Lung (tissue), 12 donors: Measurements from ENCODE around the gene PCMTD2. TPM values are rescaled to one million over a fixed set of nuclear protein-coding genes. Genes with fewer than 3 reads are reported as not detected.

Experiments
- ATAC-seq: fragments of 200-7000 bp; cut with Tn5 transposase; one replicate; pipeline ENCODE4 v1.9.1; 2020; ENCODE audit warnings: moderate number of reproducible peaks; ENCODE audit not compliant: insufficient read depth, low FRiP score
- DNase-seq, 3 donors: peaks; one replicate each; pipeline ENCODE4 v3.0.0-alpha.2; 2013 to 2017
- H3K27ac ChIP-seq, 2 donors: one replicate each; pipeline ENCODE4 v1.5.1; 2013; ENCODE audit warnings: mild to moderate bottlenecking in 2 of 2, moderate library complexity in 2 of 2, control low read depth in 1 of 2, inconsistent platforms in 1 of 2, low read depth in 1 of 2, low read length in 1 of 2
- H3K27me3 ChIP-seq, 3 donors: one replicate each; pipeline ENCODE4 v1.5.1; 2013; ENCODE audit warnings: low read length in 2 of 3; ENCODE audit not compliant: control insufficient read depth in 3 of 3, insufficient read depth in 3 of 3
- H3K36me3 ChIP-seq, 4 donors: one replicate each; pipeline ENCODE4 v1.5.1; 2013; ENCODE audit warnings: low read length in 4 of 4, mild to moderate bottlenecking in 1 of 4, moderate library complexity in 1 of 4; ENCODE audit not compliant: control insufficient read depth in 4 of 4, insufficient read depth in 4 of 4
- H3K4me1 ChIP-seq, 5 donors: one replicate each; pipeline ENCODE4 v1.5.1; 2013; ENCODE audit warnings: low read length in 5 of 5, mild to moderate bottlenecking in 2 of 5, moderate library complexity in 1 of 5; ENCODE audit not compliant: control insufficient read depth in 5 of 5, insufficient read depth in 5 of 5
- H3K4me3 ChIP-seq: one replicate; pipeline ENCODE4 v1.5.1; 2013; ENCODE audit warnings: mild to moderate bottlenecking, control low read depth, moderate library complexity
- H3K9ac ChIP-seq, 2 donors: one replicate each; pipeline ENCODE4 v1.5.1; 2013; ENCODE audit warnings: low read length in 2 of 2, control low read depth in 1 of 2; ENCODE audit not compliant: insufficient read depth in 1 of 2
- H3K9me3 ChIP-seq, 4 donors: one replicate each; pipeline ENCODE4 v1.5.1; 2013; ENCODE audit warnings: low read length in 3 of 4, mild to moderate bottlenecking in 1 of 4, moderate library complexity in 1 of 4; ENCODE audit not compliant: control insufficient read depth in 4 of 4, insufficient read depth in 3 of 4
- CTCF ChIP-seq: IDR thresholded peaks from 2 replicates; pipeline ENCODE4 v1.5.1; 2012; ENCODE audit warnings: mild to moderate bottlenecking; ENCODE audit errors: control extremely low read depth, extremely low read depth
- WGBS, 2 donors: extraction: QIAGEN DNeasy Blood & Tissue Kit; methylation state at CpG; one replicate each; pipeline ENCODE4 v1.1.7; 2013; 5-methylcytosine and 5-hydroxymethylcytosine counted together
- polyA plus RNA-seq, 2 donors: library from polyadenylated mRNA; stranded (reverse); fragments of 200-250 nt; gene quantifications; one replicate each; pipeline ENCODE4 v1.2.1, GENCODE V29; 2013
- total RNA-seq, 2 donors: library from RNA; depleted of rRNA in 1 of 2; stranded (reverse); fragments of >200 nt in 1 of 2; gene quantifications; one replicate each; pipeline ENCODE4 v1.2.1, GENCODE V29; 2014 to 2021
- donor health status: control.
- donor health status: control.
- donor health status: Bipolar disorder and iron deficiency.
- donor health status: healthy.
- donor health status: DM: yes; HTN: yes; CAD: no.

The PCMTD2 gene
- total and polyA plus RNA-seq, 4 donors: 16.5 to 123 (median 25.2) TPM

- no peak for TF ChIP-seq CTCF
- 88 to 90% methylated on average over 8 of the region's 8 CpGs for WGBS, 2 donors
- Histone ChIP-seq H3K4me3 (no peak overlapping the region), H3K27me3 (no peaks in the 10 kb centered on the region), H3K27ac (no peak overlapping the region), H3K4me1 (peaks cover 2 to 15% (median 5%) of the 10 kb centered on the region in 5 donors), H3K9me3 (no peaks in the 10 kb centered on the region), H3K9ac (no peak overlapping the region), H3K36me3 (no peaks in the 10 kb centered on the region)
- ATAC-seq: no peak
- DNase-seq: no peak
Observed at GRCh38 chr20:64228086-64228653, 27.4 kb upstream of the PCMTD2 start.

- ATAC-seq: no peak
- no peak for DNase-seq
- H3K4me1 ChIP-seq: peaks cover 0 to 9% (median 3%) of the 10 kb centered on the region in 5 donors
- H3K9me3 ChIP-seq: no peaks in the 10 kb centered on the region
- H3K9ac ChIP-seq: no peak overlapping the region
- no peak overlapping the region for H3K4me3 ChIP-seq
- H3K27me3 ChIP-seq: no peaks in the 10 kb centered on the region
- no peak for TF ChIP-seq CTCF
- 82 to 89% methylated on average over 14 of the region's 14 CpGs for WGBS, 2 donors
- no peak overlapping the region for H3K27ac ChIP-seq
- H3K36me3 ChIP-seq: no peaks in the 10 kb centered on the region
Observed at GRCh38 chr20:64228751-64229506, 26.6 kb upstream of the PCMTD2 start.

DNA sequence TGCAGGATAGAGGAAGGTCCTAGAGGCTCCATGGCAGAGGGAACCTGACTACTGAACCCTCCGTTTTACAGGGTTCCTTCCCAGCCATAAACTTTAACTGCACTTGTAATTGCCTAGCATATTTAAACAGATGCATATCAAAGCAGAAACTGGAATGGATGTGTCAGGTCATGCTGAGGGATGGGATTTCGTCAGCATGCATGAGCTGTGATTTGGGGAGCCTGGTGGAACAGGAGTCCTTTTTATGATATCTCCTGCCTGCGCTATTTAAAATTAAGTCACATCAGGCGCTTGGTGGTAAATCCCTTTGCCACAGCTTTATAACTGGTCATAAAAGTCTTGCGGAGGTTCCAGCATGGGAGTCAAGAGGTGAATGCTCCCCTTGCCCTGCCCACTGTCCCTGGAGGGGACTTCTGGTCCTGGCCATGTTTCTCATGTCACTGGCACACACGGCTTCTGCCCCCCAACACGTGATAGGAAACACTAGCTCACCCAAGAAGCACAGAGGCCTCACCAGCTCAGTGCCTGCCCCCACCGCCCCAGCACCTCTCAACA is 26.0 kb upstream of the PCMTD2 start:
- 79 to 88% methylated on average over 8 of the region's 8 CpGs for WGBS, 2 donors
- H3K4me1 ChIP-seq: peaks cover 0 to 2% (median 0%) of the 10 kb centered on the region in 5 donors
- no peaks in the 10 kb centered on the region for H3K36me3 ChIP-seq
- DNase-seq: no peak
- H3K27ac ChIP-seq: no peak overlapping the region
- TF ChIP-seq CTCF: no peak
- no peak overlapping the region for H3K9ac ChIP-seq
- H3K9me3 ChIP-seq: no peaks in the 10 kb centered on the region
- no peak for ATAC-seq
- no peak overlapping the region for H3K4me3 ChIP-seq
- H3K27me3 ChIP-seq: no peaks in the 10 kb centered on the region
